Gastroesophageal sphincter (tissue), 4 donors: Measurements from ENCODE around the gene TMEM175. TPM values are rescaled to one million over a fixed set of nuclear protein-coding genes. Genes with fewer than 3 reads are reported as not detected.

Experiments used
- ATAC-seq: fragments of 150-250 bp; one replicate; pipeline ENCODE4 v1.9.1; 2016; ENCODE audit warnings: mild to moderate bottlenecking, moderate library complexity
- H3K27ac ChIP-seq, 4 donors: fragments of 200-600 bp; sonication (generic) in 3 of 4; 1 replicate in 3 of 4; 2 replicates in 1 of 4; pipeline ENCODE4 v1.5.1; 2016 to 2019
- H3K27me3 ChIP-seq: fragments of 200-600 bp; sonication (generic); one replicate; pipeline ENCODE4 v1.5.1; 2019
- H3K36me3 ChIP-seq, 2 donors: fragments of 200-600 bp; sonication (generic); one replicate each; pipeline ENCODE4 v1.5.1; 2019; ENCODE audit warnings: control low read depth in 1 of 2
- H3K4me1 ChIP-seq, 3 donors: fragments of 200-600 bp; sonication (generic); 1 replicate in 2 of 3; 2 replicates in 1 of 3; pipeline ENCODE4 v1.5.1; 2016 to 2019; ENCODE audit warnings: control low read depth in 2 of 3
- H3K4me3 ChIP-seq, 2 donors: fragments of 200-600 bp; sonication (generic); one replicate each; pipeline ENCODE4 v1.5.1; 2019; ENCODE audit warnings: mild to moderate bottlenecking in 1 of 2, moderate library complexity in 1 of 2
- H3K9me3 ChIP-seq, 3 donors: fragments of 200-600 bp; sonication (generic); one replicate each; pipeline ENCODE4 v1.5.1; 2017 to 2019; ENCODE audit warnings: control low read depth in 2 of 3
- EP300 ChIP-seq: sonication (generic); formaldehyde crosslinking; IDR thresholded peaks from one replicate; pipeline ENCODE4 v1.6.1; 2017; ENCODE audit warnings: antibody characterized with exemption, mild to moderate bottlenecking
- POLR2A ChIP-seq, 2 donors: fragments of 450-650 bp; IDR thresholded peaks; one replicate each; pipeline ENCODE4 v1.6.1; 2017; ENCODE audit warnings: antibody characterized with exemption in 2 of 2, mild to moderate bottlenecking in 2 of 2, moderate library complexity in 1 of 2
- POLR2AphosphoS5 ChIP-seq: sonication (generic); formaldehyde crosslinking; IDR thresholded peaks from one replicate; pipeline ENCODE4 v1.6.1; 2017; ENCODE audit warnings: antibody characterized with exemption
- WGBS, 2 donors: methylation state at CpG; one replicate each; pipeline ENCODE4 v1.1.5; 2018; ENCODE audit warnings: low coverage in 1 of 2; 5-methylcytosine and 5-hydroxymethylcytosine counted together
- total RNA-seq, 4 donors: library from RNA; depleted of rRNA; stranded (reverse); fragments of >200 nt; gene quantifications; one replicate each; pipeline ENCODE4 v1.1.0, GENCODE V29; 2016
- TF ChIP-seq, protein P1 (sequence below), 4 experiments: fragments of 200-600 bp in 2 of 4; fragments of 450-650 bp in 2 of 4; sonication (generic) in 1 of 4; IDR thresholded peaks; one replicate each; pipeline ENCODE4 v1.5.1; 2017 to 2019; ENCODE audit warnings: antibody characterized with exemption in 4 of 4, mild to moderate bottlenecking in 2 of 4, moderate library complexity in 2 of 4

TMEM175 gene
- total RNA-seq, 4 donors from 2014 or later = 21.7 to 40.3 (median 24.2) TPM

- Histone ChIP-seq H3K9me3 (no peaks in the 10 kb centered on the region), H3K27ac (no peak overlapping the region), H3K27me3 (no peaks in the 10 kb centered on the region), H3K36me3 (peaks cover 0 to 55% of the 10 kb centered on the region in 2 donors), H3K4me1 (peaks cover 0 to 9% (median 0%) of the 10 kb centered on the region in 3 donors), H3K4me3 (no peak overlapping the region)
- TF ChIP-seq, protein P1, sequence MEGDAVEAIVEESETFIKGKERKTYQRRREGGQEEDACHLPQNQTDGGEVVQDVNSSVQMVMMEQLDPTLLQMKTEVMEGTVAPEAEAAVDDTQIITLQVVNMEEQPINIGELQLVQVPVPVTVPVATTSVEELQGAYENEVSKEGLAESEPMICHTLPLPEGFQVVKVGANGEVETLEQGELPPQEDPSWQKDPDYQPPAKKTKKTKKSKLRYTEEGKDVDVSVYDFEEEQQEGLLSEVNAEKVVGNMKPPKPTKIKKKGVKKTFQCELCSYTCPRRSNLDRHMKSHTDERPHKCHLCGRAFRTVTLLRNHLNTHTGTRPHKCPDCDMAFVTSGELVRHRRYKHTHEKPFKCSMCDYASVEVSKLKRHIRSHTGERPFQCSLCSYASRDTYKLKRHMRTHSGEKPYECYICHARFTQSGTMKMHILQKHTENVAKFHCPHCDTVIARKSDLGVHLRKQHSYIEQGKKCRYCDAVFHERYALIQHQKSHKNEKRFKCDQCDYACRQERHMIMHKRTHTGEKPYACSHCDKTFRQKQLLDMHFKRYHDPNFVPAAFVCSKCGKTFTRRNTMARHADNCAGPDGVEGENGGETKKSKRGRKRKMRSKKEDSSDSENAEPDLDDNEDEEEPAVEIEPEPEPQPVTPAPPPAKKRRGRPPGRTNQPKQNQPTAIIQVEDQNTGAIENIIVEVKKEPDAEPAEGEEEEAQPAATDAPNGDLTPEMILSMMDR (IDR thresholded peaks at IDR 0.05) = no peak
- TF ChIP-seq POLR2AphosphoS5 (no peak), EP300 (no peak), POLR2A (IDR thresholded peaks at IDR 0.05) (no peak)
- 70 to 73% methylated on average over 2 to 4 of the region's 7 CpGs for WGBS, 2 donors
- no peak for ATAC-seq
These were observed 18.9 kb downstream of the TMEM175 start for GRCh38 chr4:951186-951585.

GRCh38 chr4:951594-952468, 19.6 kb downstream of the TMEM175 start:
- H3K4me1 ChIP-seq = peaks cover 0 to 2% (median 0%) of the 10 kb centered on the region in 3 donors
- no peaks in the 10 kb centered on the region for H3K27me3 ChIP-seq
- TF ChIP-seq POLR2A (IDR thresholded peaks at IDR 0.05) (no peak), EP300 (no peak), POLR2AphosphoS5 (no peak)
- TF ChIP-seq, protein P1 (IDR thresholded peaks at IDR 0.05) = no peak
- no peak for ATAC-seq
- 86% methylated on average over 6 of the region's 23 CpGs; no CpG with 5 or more reads in 1 of the 2 donors for WGBS, 2 donors
- H3K4me3 ChIP-seq = no peak overlapping the region
- H3K36me3 ChIP-seq = peaks cover 0 to 61% of the 10 kb centered on the region in 2 donors
- no peak overlapping the region for H3K27ac ChIP-seq
- no peaks in the 10 kb centered on the region for H3K9me3 ChIP-seq

GRCh38 chr4:952881-953573, 20.8 kb downstream of the TMEM175 start:
- Histone ChIP-seq H3K4me3 (no peak overlapping the region), H3K27ac (no peak overlapping the region), H3K4me1 (no peaks in the 10 kb centered on the region), H3K27me3 (no peaks in the 10 kb centered on the region), H3K36me3 (peaks cover 0 to 73% of the 10 kb centered on the region in 2 donors), H3K9me3 (no peaks in the 10 kb centered on the region)
- no peak for ATAC-seq
- TF ChIP-seq EP300 (no peak), POLR2AphosphoS5 (no peak), POLR2A (IDR thresholded peaks at IDR 0.05) (no peak)
- TF ChIP-seq, protein P1 (IDR thresholded peaks at IDR 0.05) = no peak
- WGBS, 2 donors = 90 to 93% methylated on average over 2 to 10 of the region's 28 CpGs

- ATAC-seq = no peak
- Histone ChIP-seq H3K36me3 (peaks cover 0 to 78% of the 10 kb centered on the region in 2 donors), H3K4me1 (no peaks in the 10 kb centered on the region), H3K9me3 (no peaks in the 10 kb centered on the region), H3K27me3 (no peaks in the 10 kb centered on the region), H3K27ac (no peak overlapping the region), H3K4me3 (no peak overlapping the region)
- TF ChIP-seq POLR2AphosphoS5 (no peak), POLR2A (IDR thresholded peaks at IDR 0.05) (no peak), EP300 (no peak)
- TF ChIP-seq, protein P1 (IDR thresholded peaks at IDR 0.05) = no peak
- WGBS, 2 donors = 93% methylated on average over 3 to 5 of the region's 13 CpGs
These were observed 21.3 kb downstream of the TMEM175 start for GRCh38 chr4:953574-953915.
